Kasumi-1 (cell line): ENCODE results near the gene ALPK3.

Source experiments
- DNase-seq, 2 experiments: peaks; one replicate each; lab custom pipeline; 2025; lab: John Stamatoyannopoulos, UW

Gene ALPK3

GRCh38 chr15:84816694-84817465 lies at the start of gene ALPK3:
Gene ALPK3, plus strand, starts transcription at chr15:84817356. Its CDS starts 97 bp downstream, at chr15:84817453.
- DNase-seq: no peak

- no peak for DNase-seq
These were observed 45.1 kb upstream of the ALPK3 start for GRCh38 chr15:84772031-84772430.

GRCh38 chr15:84772467-84772866 lies 44.7 kb upstream of the ALPK3 start:
- peak in 1 of 2 experiments; percentile 31 for DNase-seq

GRCh38 chr15:84773716-84774115 lies 43.4 kb upstream of the ALPK3 start:
- peak; percentile 5 to 33 for DNase-seq

- DNase-seq: no peak
These were observed 41.2 kb upstream of the ALPK3 start for GRCh38 chr15:84775867-84776449.

GRCh38 chr15:84778194-84778593 lies 39.0 kb upstream of the ALPK3 start:
- no peak for DNase-seq

- DNase-seq: no peak
These were observed 36.7 kb upstream of the ALPK3 start for GRCh38 chr15:84780492-84780891.

- no peak for DNase-seq
These were observed 35.7 kb upstream of the ALPK3 start for GRCh38 chr15:84781495-84781894.

- no peak for DNase-seq
These were observed 34.8 kb upstream of the ALPK3 start for GRCh38 chr15:84782346-84782745.

- DNase-seq: no peak
These were observed 33.5 kb upstream of the ALPK3 start for GRCh38 chr15:84783493-84784251.

GRCh38 chr15:84784262-84784661 lies 32.9 kb upstream of the ALPK3 start:
- no peak for DNase-seq

- DNase-seq: no peak
These were observed 32.1 kb upstream of the ALPK3 start for GRCh38 chr15:84785053-84785452.

GRCh38 chr15:84788500-84788899 lies 28.7 kb upstream of the ALPK3 start:
- DNase-seq: no peak

GRCh38 chr15:84789762-84790161 lies 27.4 kb upstream of the ALPK3 start:
- DNase-seq: no peak

- DNase-seq: no peak
These were observed 26.5 kb upstream of the ALPK3 start for GRCh38 chr15:84790676-84791075.

GRCh38 chr15:84791763-84792162 lies 25.4 kb upstream of the ALPK3 start:
- no peak for DNase-seq

- no peak for DNase-seq
These were observed 23.6 kb upstream of the ALPK3 start for GRCh38 chr15:84793431-84794161.

- DNase-seq: no peak
These were observed 23.0 kb upstream of the ALPK3 start for GRCh38 chr15:84794162-84794547.

GRCh38 chr15:84795186-84795585 lies 22.0 kb upstream of the ALPK3 start:
- DNase-seq: no peak

- DNase-seq: no peak
These were observed 19.9 kb upstream of the ALPK3 start for GRCh38 chr15:84797212-84797611.

GRCh38 chr15:84797801-84798200 lies 19.4 kb upstream of the ALPK3 start:
- no peak for DNase-seq

- DNase-seq: no peak
These were observed 18.7 kb upstream of the ALPK3 start for GRCh38 chr15:84798436-84798946.
